Loucy (cell line): ENCODE measurements around the gene TC2N.
A peak's percentile ranks its signal among the peaks of the same experiment; 100 is the strongest.

Experiments
- H2AFZ ChIP-seq: fragments of 200-600 bp; sonication (generic); 2 replicates; pipeline ENCODE4 v1.6.0; 2016; ENCODE audit warnings: antibody characterized with exemption, mild to moderate bottlenecking, low read length, moderate library complexity
- H3F3A ChIP-seq: fragments of 200-600 bp; 2 replicates; pipeline ENCODE4 v1.6.0; 2016; ENCODE audit warnings: antibody characterized with exemption, low read depth, mild to moderate bottlenecking
- H3K27me3 ChIP-seq: fragments of 200-600 bp; sonication (generic); 2 replicates; pipeline ENCODE4 v1.6.1; 2014; ENCODE audit warnings: low read length, mild to moderate bottlenecking; ENCODE audit not compliant: insufficient read depth, poor library complexity, severe bottlenecking
- H3K36me3 ChIP-seq: fragments of 200-600 bp; sonication (generic); 2 replicates; pipeline ENCODE4 v1.6.1; 2016; ENCODE audit warnings: low read length; ENCODE audit not compliant: insufficient read depth
- H3K4me1 ChIP-seq: fragments of 200-600 bp; sonication (generic); 2 replicates; pipeline ENCODE4 v1.5.1; 2014; ENCODE audit warnings: low read length, mild to moderate bottlenecking; ENCODE audit not compliant: insufficient read depth, poor library complexity, severe bottlenecking
- H3K4me2 ChIP-seq: fragments of 200-600 bp; sonication (generic); 2 replicates; pipeline ENCODE4 v1.6.0; 2014; ENCODE audit warnings: antibody characterized with exemption, low read length, low read depth, mild to moderate bottlenecking; ENCODE audit not compliant: poor library complexity, severe bottlenecking
- H3K4me3 ChIP-seq: fragments of 200-600 bp; sonication (generic); 2 replicates; pipeline ENCODE4 v1.5.1; 2014; ENCODE audit warnings: low read length, mild to moderate bottlenecking, mixed read lengths; ENCODE audit not compliant: poor library complexity, severe bottlenecking
- H3K79me2 ChIP-seq: fragments of 200-600 bp; sonication (generic); 2 replicates; pipeline ENCODE4 v1.6.1; 2014; ENCODE audit warnings: low read length; ENCODE audit not compliant: insufficient read depth
- H3K9ac ChIP-seq: fragments of 200-600 bp; sonication (generic); 2 replicates; pipeline ENCODE4 v1.6.0; 2014; ENCODE audit warnings: mild to moderate bottlenecking, low read depth, low read length, moderate library complexity; ENCODE audit not compliant: poor library complexity, severe bottlenecking
- H3K9me2 ChIP-seq: fragments of 200-600 bp; sonication (generic); replicated peaks from 2 replicates; pipeline ENCODE4 v1.6.1; 2016; ENCODE audit warnings: low read depth, low read length, mixed read lengths
- H3K9me3 ChIP-seq: fragments of 200-600 bp; sonication (generic); 2 replicates; pipeline ENCODE4 v1.6.1; 2014; ENCODE audit warnings: mild to moderate bottlenecking, antibody characterized with exemption, low read length, low read depth; ENCODE audit not compliant: insufficient read depth
- H4K20me1 ChIP-seq: fragments of 200-600 bp; sonication (generic); 2 replicates; pipeline ENCODE4 v1.6.0; 2014; ENCODE audit warnings: antibody characterized with exemption, low read length, mild to moderate bottlenecking; ENCODE audit not compliant: insufficient read depth, poor library complexity, severe bottlenecking
- EZH2phosphoT487 ChIP-seq: fragments of 200-600 bp; IDR thresholded peaks from 2 replicates; pipeline ENCODE4 v1.6.1; 2018; ENCODE audit warnings: antibody characterized with exemption, mild to moderate bottlenecking, moderate library complexity, borderline replicate concordance
- TF ChIP-seq, protein P1 (sequence below): fragments of 200-600 bp; sonication (generic); conservative IDR thresholded peaks from 2 replicates; pipeline ENCODE4 v1.5.1; 2014; ENCODE audit warnings: mild to moderate bottlenecking, antibody characterized with exemption, low read length

TC2N gene

DNA sequence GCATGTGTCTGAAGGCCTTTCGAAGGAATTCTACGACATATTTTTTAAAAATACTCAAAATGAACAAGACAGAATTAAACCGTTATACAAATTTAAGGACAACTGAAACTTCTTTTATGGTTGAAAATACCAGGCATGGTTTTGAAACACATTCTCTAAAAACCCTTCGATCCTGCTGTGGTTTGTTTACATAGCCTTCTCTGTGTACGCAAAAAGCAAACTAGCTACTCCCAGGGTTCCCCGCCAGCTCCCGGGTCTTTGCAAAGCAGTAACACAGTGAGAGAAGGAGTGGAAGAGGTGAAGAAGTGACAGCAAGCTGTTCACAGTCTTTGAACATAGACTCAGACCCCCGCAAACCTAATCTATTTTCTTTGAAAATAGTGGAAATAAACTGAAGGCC, 2.2 kb upstream of the TC2N start:
- Histone ChIP-seq H3K9ac (peak overlapping the region; percentile 23), H3K4me2 (peak overlapping the region; percentile 56), H4K20me1 (no peaks in the 10 kb centered on the region), H3K9me3 (no peaks in the 10 kb centered on the region), H3K27me3 (no peaks in the 10 kb centered on the region), H3K4me1 (peaks cover 93% of the 10 kb centered on the region), H3F3A (peaks cover 14% of the 10 kb centered on the region; the same call in 1 of the 2 replicates), H2AFZ (peak overlapping the region; percentile 0; the same call in 1 of the 2 replicates), H3K36me3 (no peaks in the 10 kb centered on the region), H3K79me2 (no peaks in the 10 kb centered on the region), H3K4me3 (peak overlapping the region; percentile 13), H3K9me2 (no peaks in the 10 kb centered on the region)
- TF ChIP-seq, protein P1, sequence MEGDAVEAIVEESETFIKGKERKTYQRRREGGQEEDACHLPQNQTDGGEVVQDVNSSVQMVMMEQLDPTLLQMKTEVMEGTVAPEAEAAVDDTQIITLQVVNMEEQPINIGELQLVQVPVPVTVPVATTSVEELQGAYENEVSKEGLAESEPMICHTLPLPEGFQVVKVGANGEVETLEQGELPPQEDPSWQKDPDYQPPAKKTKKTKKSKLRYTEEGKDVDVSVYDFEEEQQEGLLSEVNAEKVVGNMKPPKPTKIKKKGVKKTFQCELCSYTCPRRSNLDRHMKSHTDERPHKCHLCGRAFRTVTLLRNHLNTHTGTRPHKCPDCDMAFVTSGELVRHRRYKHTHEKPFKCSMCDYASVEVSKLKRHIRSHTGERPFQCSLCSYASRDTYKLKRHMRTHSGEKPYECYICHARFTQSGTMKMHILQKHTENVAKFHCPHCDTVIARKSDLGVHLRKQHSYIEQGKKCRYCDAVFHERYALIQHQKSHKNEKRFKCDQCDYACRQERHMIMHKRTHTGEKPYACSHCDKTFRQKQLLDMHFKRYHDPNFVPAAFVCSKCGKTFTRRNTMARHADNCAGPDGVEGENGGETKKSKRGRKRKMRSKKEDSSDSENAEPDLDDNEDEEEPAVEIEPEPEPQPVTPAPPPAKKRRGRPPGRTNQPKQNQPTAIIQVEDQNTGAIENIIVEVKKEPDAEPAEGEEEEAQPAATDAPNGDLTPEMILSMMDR = no peak
- no peak for TF ChIP-seq EZH2phosphoT487

DNA sequence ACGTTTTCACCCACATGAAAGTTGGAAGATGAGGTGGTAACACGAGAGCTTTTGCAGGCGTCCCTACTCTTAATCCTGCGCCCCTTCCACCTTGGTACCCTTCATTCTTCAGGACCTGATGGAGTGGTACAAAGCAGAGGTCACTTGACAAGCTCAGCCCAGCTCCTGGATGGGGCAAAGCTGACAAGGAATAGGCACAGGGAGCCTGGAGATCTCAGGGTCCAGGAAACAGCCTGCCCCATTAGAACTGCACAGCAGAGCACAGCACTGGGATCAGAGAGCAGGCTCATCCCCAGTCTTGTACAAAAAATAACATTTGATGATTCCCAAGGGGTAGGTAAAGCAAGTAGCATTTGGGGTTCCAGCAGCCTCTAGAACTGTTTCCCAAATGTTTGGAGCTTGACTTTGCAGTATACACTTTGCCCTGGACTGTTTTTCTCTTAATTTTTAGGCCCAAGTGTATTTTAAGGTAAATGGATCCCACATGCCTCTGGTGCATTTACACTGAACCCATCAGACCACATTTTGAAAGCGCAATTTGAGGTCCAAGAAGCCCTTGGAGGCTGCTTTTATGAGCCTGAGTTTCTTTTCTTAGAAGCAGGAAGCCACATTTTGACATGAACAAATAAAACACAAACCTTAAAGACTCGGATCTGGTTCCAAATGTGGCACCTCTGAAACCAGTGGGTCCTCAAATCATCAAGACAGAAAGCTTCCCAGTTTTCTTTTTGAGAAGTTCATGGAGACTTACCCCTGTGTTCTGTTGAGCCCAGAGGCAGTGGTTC, 633 bp downstream of the TC2N start:
- Histone ChIP-seq H3K79me2 (no peaks in the 10 kb centered on the region), H2AFZ (0 out of 2 replicates have a peak overlapping the region, but pooled peaks have one; percentile 46), H3K9me3 (no peaks in the 10 kb centered on the region), H3K4me2 (peak overlapping the region; percentile 76), H3K4me3 (peak overlapping the region; percentile 56), H3K4me1 (peaks cover 77% of the 10 kb centered on the region), H3K27me3 (no peaks in the 10 kb centered on the region), H3K36me3 (no peaks in the 10 kb centered on the region), H3K9me2 (no peaks in the 10 kb centered on the region), H3F3A (peaks cover 14% of the 10 kb centered on the region; the same call in 1 of the 2 replicates), H3K9ac (peak overlapping the region; percentile 48), H4K20me1 (no peaks in the 10 kb centered on the region)
- TF ChIP-seq EZH2phosphoT487 = no peak
- TF ChIP-seq, protein P1 = no peak

DNA sequence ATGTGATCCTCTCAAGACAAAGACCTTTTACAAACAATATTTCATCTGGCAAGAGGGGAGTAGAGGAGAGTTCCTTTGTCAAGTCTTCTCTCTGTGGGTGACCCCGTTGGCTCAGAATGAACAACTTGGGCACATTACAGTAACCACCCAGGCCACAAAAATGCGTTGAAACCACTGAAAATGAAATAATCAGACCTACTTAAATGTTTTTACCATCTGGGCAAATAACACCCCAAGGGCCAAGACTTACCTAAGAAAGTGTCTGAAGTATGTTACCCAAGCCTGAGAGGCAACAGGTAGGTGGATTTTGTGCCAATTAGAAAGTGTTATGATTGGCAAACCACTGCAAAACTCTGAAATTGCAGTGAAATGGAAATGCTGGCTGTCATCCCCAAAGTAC, 1.3 kb downstream of the TC2N start:
- H3K27me3 ChIP-seq = no peaks in the 10 kb centered on the region
- no peaks in the 10 kb centered on the region for H3K36me3 ChIP-seq
- H3K9ac ChIP-seq = peak overlapping the region; percentile 48
- TF ChIP-seq, protein P1 = no peak
- TF ChIP-seq EZH2phosphoT487 = no peak
- no peaks in the 10 kb centered on the region for H4K20me1 ChIP-seq
- peak overlapping the region; percentile 56 for H3K4me3 ChIP-seq
- H3K4me1 ChIP-seq = peaks cover 75% of the 10 kb centered on the region
- H3K9me2 ChIP-seq = no peaks in the 10 kb centered on the region
- H2AFZ ChIP-seq = peak overlapping the region; percentile 46; the same call in 1 of the 2 replicates
- no peaks in the 10 kb centered on the region for H3K9me3 ChIP-seq
- H3K79me2 ChIP-seq = no peaks in the 10 kb centered on the region
- peak overlapping the region; percentile 76 for H3K4me2 ChIP-seq
- peaks cover 14% of the 10 kb centered on the region; the same call in 1 of the 2 replicates for H3F3A ChIP-seq
